AG10803 (cell line): Measurements from ENCODE around the gene PON3.

Source experiments
- DNase-seq: peaks from one replicate; pipeline ENCODE4 v3.0.0; 2010; ENCODE audit warnings: low read depth
- H3K4me3 ChIP-seq: 2 replicates; pipeline ENCODE4 v1.5.1; 2011; ENCODE audit warnings: mild to moderate bottlenecking, low read length, control low read depth
- CTCF ChIP-seq: conservative IDR thresholded peaks from 2 replicates; pipeline ENCODE4 v1.5.1; 2011; ENCODE audit warnings: mild to moderate bottlenecking, low read length, control low read depth, inconsistent platforms

Gene PON3

GRCh38 chr7:95319570-95319969 lies 76.6 kb downstream of the PON3 start:
- H3K4me3 ChIP-seq, result no peak overlapping the region
- DNase-seq, result no peak
- no peak for TF ChIP-seq CTCF

GRCh38 chr7:95318501-95319100 lies 77.6 kb downstream of the PON3 start:
- no peak overlapping the region for H3K4me3 ChIP-seq
- DNase-seq, result no peak
- TF ChIP-seq CTCF, result no peak

GRCh38 chr7:95317966-95318365 lies 78.2 kb downstream of the PON3 start:
- H3K4me3 ChIP-seq, result no peak overlapping the region
- TF ChIP-seq CTCF, result no peak
- no peak for DNase-seq

GRCh38 chr7:95317546-95317945 lies 78.6 kb downstream of the PON3 start:
- no peak for DNase-seq
- TF ChIP-seq CTCF, result no peak

GRCh38 chr7:95316588-95316987 lies 79.6 kb downstream of the PON3 start:
- no peak overlapping the region for H3K4me3 ChIP-seq
- DNase-seq, result no peak
- TF ChIP-seq CTCF, result no peak

More at GRCh38 chr7:95317546-95317945, 78.6 kb downstream of the PON3 start:
- no peak overlapping the region for H3K4me3 ChIP-seq

- H3K4me3 ChIP-seq, result no peak overlapping the region
- DNase-seq, result no peak
- TF ChIP-seq CTCF, result no peak
These were observed 83.6 kb downstream of the PON3 start for GRCh38 chr7:95312561-95312960.

- TF ChIP-seq CTCF, result no peak
- H3K4me3 ChIP-seq, result no peak overlapping the region
- no peak for DNase-seq
These were observed 84.8 kb downstream of the PON3 start for GRCh38 chr7:95311389-95311788.
